Lung (tissue), 12 donors: ENCODE results near the gene TIRAP. TPM values are rescaled to one million over a fixed set of nuclear protein-coding genes. Genes with fewer than 3 reads are reported as not detected.

Source experiments
- ATAC-seq: fragments of 200-7000 bp; cut with Tn5 transposase; one replicate; pipeline ENCODE4 v1.9.1; 2020; ENCODE audit warnings: moderate number of reproducible peaks; ENCODE audit not compliant: insufficient read depth, low FRiP score
- DNase-seq, 3 donors: peaks; one replicate each; pipeline ENCODE4 v3.0.0-alpha.2; 2013 to 2017
- H3K27ac ChIP-seq, 2 donors: one replicate each; pipeline ENCODE4 v1.5.1; 2013; ENCODE audit warnings: mild to moderate bottlenecking in 2 of 2, moderate library complexity in 2 of 2, control low read depth in 1 of 2, inconsistent platforms in 1 of 2, low read depth in 1 of 2, low read length in 1 of 2
- H3K27me3 ChIP-seq, 3 donors: one replicate each; pipeline ENCODE4 v1.5.1; 2013; ENCODE audit warnings: low read length in 2 of 3; ENCODE audit not compliant: control insufficient read depth in 3 of 3, insufficient read depth in 3 of 3
- H3K36me3 ChIP-seq, 4 donors: one replicate each; pipeline ENCODE4 v1.5.1; 2013; ENCODE audit warnings: low read length in 4 of 4, mild to moderate bottlenecking in 1 of 4, moderate library complexity in 1 of 4; ENCODE audit not compliant: control insufficient read depth in 4 of 4, insufficient read depth in 4 of 4
- H3K4me1 ChIP-seq, 5 donors: one replicate each; pipeline ENCODE4 v1.5.1; 2013; ENCODE audit warnings: low read length in 5 of 5, mild to moderate bottlenecking in 2 of 5, moderate library complexity in 1 of 5; ENCODE audit not compliant: control insufficient read depth in 5 of 5, insufficient read depth in 5 of 5
- H3K4me3 ChIP-seq: one replicate; pipeline ENCODE4 v1.5.1; 2013; ENCODE audit warnings: mild to moderate bottlenecking, control low read depth, moderate library complexity
- H3K9ac ChIP-seq, 2 donors: one replicate each; pipeline ENCODE4 v1.5.1; 2013; ENCODE audit warnings: low read length in 2 of 2, control low read depth in 1 of 2; ENCODE audit not compliant: insufficient read depth in 1 of 2
- H3K9me3 ChIP-seq, 4 donors: one replicate each; pipeline ENCODE4 v1.5.1; 2013; ENCODE audit warnings: low read length in 3 of 4, mild to moderate bottlenecking in 1 of 4, moderate library complexity in 1 of 4; ENCODE audit not compliant: control insufficient read depth in 4 of 4, insufficient read depth in 3 of 4
- WGBS, 2 donors: extraction: QIAGEN DNeasy Blood & Tissue Kit; methylation state at CpG; one replicate each; pipeline ENCODE4 v1.1.7; 2013; 5-methylcytosine and 5-hydroxymethylcytosine counted together
- polyA plus RNA-seq, 2 donors: library from polyadenylated mRNA; stranded (reverse); fragments of 200-250 nt; gene quantifications; one replicate each; pipeline ENCODE4 v1.2.1, GENCODE V29; 2013
- total RNA-seq, 2 donors: library from RNA; depleted of rRNA in 1 of 2; stranded (reverse); fragments of >200 nt in 1 of 2; gene quantifications; one replicate each; pipeline ENCODE4 v1.2.1, GENCODE V29; 2014 to 2021
- TF ChIP-seq, protein P1 (sequence below): IDR thresholded peaks from 2 replicates; pipeline ENCODE4 v1.5.1; 2012; ENCODE audit warnings: mild to moderate bottlenecking; ENCODE audit errors: control extremely low read depth, extremely low read depth
- donor health status: control.
- donor health status: control.
- donor health status: Bipolar disorder and iron deficiency.
- donor health status: healthy.
- donor health status: DM: yes; HTN: yes; CAD: no.

The TIRAP gene
- total and polyA plus RNA-seq, 4 donors: 5.5 to 12.5 (median 9.7) TPM

- H3K4me1 ChIP-seq: peaks cover 0 to 15% (median 6%) of the 10 kb centered on the region in 5 donors
- 84 to 92% methylated on average over 8 of the region's 8 CpGs for WGBS, 2 donors
- TF ChIP-seq, protein P1, sequence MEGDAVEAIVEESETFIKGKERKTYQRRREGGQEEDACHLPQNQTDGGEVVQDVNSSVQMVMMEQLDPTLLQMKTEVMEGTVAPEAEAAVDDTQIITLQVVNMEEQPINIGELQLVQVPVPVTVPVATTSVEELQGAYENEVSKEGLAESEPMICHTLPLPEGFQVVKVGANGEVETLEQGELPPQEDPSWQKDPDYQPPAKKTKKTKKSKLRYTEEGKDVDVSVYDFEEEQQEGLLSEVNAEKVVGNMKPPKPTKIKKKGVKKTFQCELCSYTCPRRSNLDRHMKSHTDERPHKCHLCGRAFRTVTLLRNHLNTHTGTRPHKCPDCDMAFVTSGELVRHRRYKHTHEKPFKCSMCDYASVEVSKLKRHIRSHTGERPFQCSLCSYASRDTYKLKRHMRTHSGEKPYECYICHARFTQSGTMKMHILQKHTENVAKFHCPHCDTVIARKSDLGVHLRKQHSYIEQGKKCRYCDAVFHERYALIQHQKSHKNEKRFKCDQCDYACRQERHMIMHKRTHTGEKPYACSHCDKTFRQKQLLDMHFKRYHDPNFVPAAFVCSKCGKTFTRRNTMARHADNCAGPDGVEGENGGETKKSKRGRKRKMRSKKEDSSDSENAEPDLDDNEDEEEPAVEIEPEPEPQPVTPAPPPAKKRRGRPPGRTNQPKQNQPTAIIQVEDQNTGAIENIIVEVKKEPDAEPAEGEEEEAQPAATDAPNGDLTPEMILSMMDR: no peak
- H3K36me3 ChIP-seq: peaks cover 35 to 56% (median 43%) of the 10 kb centered on the region in 4 donors
- no peak overlapping the region for H3K4me3 ChIP-seq
- no peaks in the 10 kb centered on the region for H3K27me3 ChIP-seq
- ATAC-seq (no peak), DNase-seq (peak in 1 of 3 donors; percentile 14)
- no peak overlapping the region for H3K27ac ChIP-seq
- H3K9me3 ChIP-seq: no peaks in the 10 kb centered on the region
- no peak overlapping the region for H3K9ac ChIP-seq
These were observed 17.1 kb upstream of the TIRAP start for GRCh38 chr11:126265811-126266210.

- Histone ChIP-seq H3K4me3 (peak overlapping the region; percentile 66), H3K36me3 (peaks cover 24 to 50% (median 39%) of the 10 kb centered on the region in 4 donors), H3K27ac (peak overlapping the region in 1 of 2 donors; percentile 92), H3K27me3 (no peaks in the 10 kb centered on the region), H3K4me1 (peaks cover 0 to 15% (median 6%) of the 10 kb centered on the region in 5 donors), H3K9ac (peak overlapping the region; percentile 60 to 95), H3K9me3 (no peaks in the 10 kb centered on the region)
- ATAC-seq: no peak
- no peak for DNase-seq
- TF ChIP-seq, protein P1: no peak
- 65 to 81% methylated on average over 6 of the region's 6 CpGs for WGBS, 2 donors
These were observed 15.2 kb upstream of the TIRAP start for GRCh38 chr11:126267650-126268049.

DNA sequence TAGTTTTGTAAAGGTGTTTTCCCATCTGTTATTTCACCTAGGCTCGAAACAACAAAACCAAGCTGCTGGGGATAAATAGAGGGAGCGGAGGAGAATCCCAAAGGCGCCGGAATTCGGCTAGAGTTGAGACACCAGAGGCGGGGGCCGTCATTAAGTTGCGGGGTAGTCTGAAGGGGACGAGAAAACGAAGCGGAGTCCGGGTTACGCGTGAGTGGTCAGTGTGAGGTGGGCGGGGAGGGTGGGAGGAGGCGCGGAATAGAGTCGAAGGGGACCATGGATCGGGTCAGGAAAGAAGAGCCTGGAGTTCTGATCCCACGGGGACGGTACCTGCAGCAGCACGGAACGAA is 14.6 kb upstream of the TIRAP start:
- Histone ChIP-seq H3K27ac (peak overlapping the region; percentile 91 to 92), H3K9me3 (no peaks in the 10 kb centered on the region), H3K27me3 (no peaks in the 10 kb centered on the region), H3K4me1 (peaks cover 0 to 15% (median 6%) of the 10 kb centered on the region in 5 donors), H3K9ac (peak overlapping the region; percentile 60 to 95), H3K36me3 (peaks cover 22 to 49% (median 38%) of the 10 kb centered on the region in 4 donors), H3K4me3 (peak overlapping the region; percentile 66)
- 0% methylated on average over 23 of the region's 23 CpGs for WGBS, 2 donors
- ATAC-seq: peak; percentile 9
- TF ChIP-seq, protein P1: no peak
- DNase-seq: no peak
